Activated CD8-positive, alpha-beta T cell treated with anti-CD3 and anti-CD28 coated beads, Interleukin-2, amount 10 ng/mL, durations not matched to agents 7 days and 5 days (primary cell): Measurements from ENCODE around the gene CYLD. TPM values are rescaled to one million over a fixed set of nuclear protein-coding genes. Genes with fewer than 3 reads are reported as not detected.

Experiments used
- ATAC-seq: fragments of 150-1000 bp; cut with Tn5 transposase; one replicate; pipeline ENCODE4 v1.10.0; 2021; ENCODE audit warnings: moderate library complexity
- CTCF ChIA-PET: fragments of 350-600 bp; sonication (Branson Sonifier 250); formaldehyde crosslinking; loops from one replicate; lab custom pipeline; 2021; ENCODE audit warnings: antibody characterized with exemption; lab: Charles Lee
- POLR2A ChIA-PET: fragments of 350-600 bp; sonication (Branson Sonifier 250); formaldehyde crosslinking; loops from one replicate; lab custom pipeline; 2021; ENCODE audit warnings: antibody characterized with exemption; lab: Charles Lee
- DNase-seq: peaks from one replicate; pipeline ENCODE4 v3.0.0-alpha.2; 2020
- H3K27ac Mint-ChIP-seq: one replicate; pipeline ENCODE4 v1.8.0; 2021; ENCODE audit warnings: mild to moderate bottlenecking, mixed read lengths
- H3K27me3 Mint-ChIP-seq: one replicate; pipeline ENCODE4 v1.8.0; 2021; ENCODE audit warnings: low read depth, mixed read lengths
- H3K36me3 Mint-ChIP-seq: one replicate; pipeline ENCODE4 v1.8.0; 2021; ENCODE audit warnings: low read depth, mixed read lengths
- H3K4me1 Mint-ChIP-seq: one replicate; pipeline ENCODE4 v1.8.0; 2021; ENCODE audit warnings: low read depth, mixed read lengths
- H3K4me3 Mint-ChIP-seq: one replicate; pipeline ENCODE4 v1.8.0; 2021; ENCODE audit warnings: mild to moderate bottlenecking, mixed read lengths
- H3K9me3 Mint-ChIP-seq: one replicate; pipeline ENCODE4 v1.8.0; 2022; ENCODE audit warnings: mixed read lengths; ENCODE audit not compliant: insufficient read depth
- total RNA-seq, 2 experiments: library from RNA; stranded (reverse); gene quantifications; one replicate each; pipeline ENCODE4 v1.2.3, GENCODE V29; 2021

CYLD gene
- total RNA-seq, 2 experiments from 2014 or later = 116 to 129 TPM

GRCh38 chr16:50822671-50823070 lies 80.8 kb downstream of the CYLD start:
- ChIA-PET POLR2A (no interaction called here), CTCF (interaction anchor here (0.9 kb wide), 1 partner anchor 16 kb away, joined by 3 read pairs; no protein-coding TSS in a partner anchor)
- ATAC-seq = no peak

GRCh38 chr16:50826797-50827316 lies 85.0 kb downstream of the CYLD start:
- H3K4me1 Mint-ChIP-seq = no peaks in the 10 kb centered on the region
- ChIA-PET CTCF (no interaction called here), POLR2A (no interaction called here)
- DNase-seq (no peak), ATAC-seq (no peak)
- H3K4me3 Mint-ChIP-seq = no peak overlapping the region
- H3K36me3 Mint-ChIP-seq = no peaks in the 10 kb centered on the region
- peaks cover 16% of the 10 kb centered on the region for H3K27me3 Mint-ChIP-seq
- no peak overlapping the region for H3K27ac Mint-ChIP-seq
- H3K9me3 Mint-ChIP-seq = no peaks in the 10 kb centered on the region

More at GRCh38 chr16:50822671-50823070, 80.8 kb downstream of the CYLD start:
- Mint-ChIP-seq H3K4me1 (no peaks in the 10 kb centered on the region), H3K36me3 (no peaks in the 10 kb centered on the region), H3K4me3 (no peak overlapping the region), H3K27me3 (peaks cover 14% of the 10 kb centered on the region), H3K27ac (no peak overlapping the region), H3K9me3 (no peaks in the 10 kb centered on the region)
- DNase-seq = no peak

GRCh38 chr16:50828164-50828702 lies 86.3 kb downstream of the CYLD start:
- H3K27ac Mint-ChIP-seq = no peak overlapping the region
- no peaks in the 10 kb centered on the region for H3K9me3 Mint-ChIP-seq
- DNase-seq (no peak), ATAC-seq (no peak)
- H3K4me1 Mint-ChIP-seq = no peaks in the 10 kb centered on the region
- H3K36me3 Mint-ChIP-seq = no peaks in the 10 kb centered on the region
- CTCF ChIA-PET = no interaction called here
- H3K4me3 Mint-ChIP-seq = no peak overlapping the region
- POLR2A ChIA-PET = interaction anchor here (1.1 kb wide), 1 partner anchor 209 kb away, joined by 3 read pairs; no protein-coding TSS in a partner anchor
- H3K27me3 Mint-ChIP-seq = peaks cover 21% of the 10 kb centered on the region

GRCh38 chr16:50830698-50831097 lies 88.8 kb downstream of the CYLD start:
- Mint-ChIP-seq H3K36me3 (no peaks in the 10 kb centered on the region), H3K27me3 (peaks cover 16% of the 10 kb centered on the region), H3K9me3 (no peaks in the 10 kb centered on the region), H3K27ac (no peak overlapping the region), H3K4me3 (no peak overlapping the region), H3K4me1 (no peaks in the 10 kb centered on the region)
- DNase-seq (no peak), ATAC-seq (no peak)
- POLR2A ChIA-PET = interaction anchor here (0.6 kb wide), 1 partner anchor 463 kb away, joined by 3 read pairs; no protein-coding TSS in a partner anchor
- CTCF ChIA-PET = no interaction called here

- Mint-ChIP-seq H3K4me1 (no peaks in the 10 kb centered on the region), H3K9me3 (no peaks in the 10 kb centered on the region), H3K4me3 (no peak overlapping the region), H3K36me3 (no peaks in the 10 kb centered on the region), H3K27ac (no peak overlapping the region), H3K27me3 (peaks cover 14% of the 10 kb centered on the region)
- ChIA-PET POLR2A (no interaction called here), CTCF (interaction anchor here (1.0 kb wide), 1 partner anchor 25 kb away, joined by 4 read pairs; no protein-coding TSS in a partner anchor)
- DNase-seq (no peak), ATAC-seq (no peak)
These were observed 89.9 kb downstream of the CYLD start for GRCh38 chr16:50831751-50832150.

- Mint-ChIP-seq H3K27me3 (peaks cover 9% of the 10 kb centered on the region), H3K27ac (no peak overlapping the region), H3K4me3 (no peak overlapping the region), H3K9me3 (no peaks in the 10 kb centered on the region), H3K36me3 (no peaks in the 10 kb centered on the region), H3K4me1 (no peaks in the 10 kb centered on the region)
- POLR2A ChIA-PET = no interaction called here
- DNase-seq = no peak
- no peak for ATAC-seq
- CTCF ChIA-PET = no interaction called here
These were observed 92.0 kb downstream of the CYLD start for GRCh38 chr16:50833929-50834328.

GRCh38 chr16:50834701-50835100 lies 92.8 kb downstream of the CYLD start:
- ChIA-PET CTCF (no interaction called here), POLR2A (no interaction called here)
- no peak for DNase-seq
- Mint-ChIP-seq H3K36me3 (no peaks in the 10 kb centered on the region), H3K9me3 (no peaks in the 10 kb centered on the region), H3K27ac (no peak overlapping the region), H3K4me1 (no peaks in the 10 kb centered on the region), H3K4me3 (no peak overlapping the region), H3K27me3 (peaks cover 11% of the 10 kb centered on the region)
- no peak for ATAC-seq

- Mint-ChIP-seq H3K9me3 (no peaks in the 10 kb centered on the region), H3K36me3 (no peaks in the 10 kb centered on the region), H3K4me3 (no peak overlapping the region), H3K27me3 (peaks cover 19% of the 10 kb centered on the region), H3K4me1 (no peaks in the 10 kb centered on the region), H3K27ac (no peak overlapping the region)
- ChIA-PET POLR2A (no interaction called here), CTCF (interaction anchor here (1.4 kb wide), 1 partner anchor 29 kb away, joined by 4 read pairs; no protein-coding TSS in a partner anchor)
- ATAC-seq = no peak
- no peak for DNase-seq
These were observed 93.6 kb downstream of the CYLD start for GRCh38 chr16:50835358-50836060.

GRCh38 chr16:50836121-50836621 lies 94.3 kb downstream of the CYLD start:
- Mint-ChIP-seq H3K4me3 (no peak overlapping the region), H3K27me3 (peaks cover 21% of the 10 kb centered on the region), H3K36me3 (no peaks in the 10 kb centered on the region), H3K4me1 (peaks cover 6% of the 10 kb centered on the region), H3K27ac (no peak overlapping the region), H3K9me3 (no peaks in the 10 kb centered on the region)
- CTCF ChIA-PET = interaction anchor here (1.4 kb wide), 1 partner anchor 30 kb away, joined by 4 read pairs; no protein-coding TSS in a partner anchor
- POLR2A ChIA-PET = no interaction called here
- DNase-seq (no peak), ATAC-seq (no peak)

GRCh38 chr16:50837324-50837723 lies 95.4 kb downstream of the CYLD start:
- ChIA-PET POLR2A (no interaction called here), CTCF (interaction anchor here (1.3 kb wide), 1 partner anchor 31 kb away, joined by 3 read pairs; no protein-coding TSS in a partner anchor)
- H3K4me1 Mint-ChIP-seq = peaks cover 13% of the 10 kb centered on the region
- H3K27ac Mint-ChIP-seq = no peak overlapping the region
- H3K36me3 Mint-ChIP-seq = no peaks in the 10 kb centered on the region
- ATAC-seq (no peak), DNase-seq (no peak)
- no peaks in the 10 kb centered on the region for H3K9me3 Mint-ChIP-seq
- H3K4me3 Mint-ChIP-seq = no peak overlapping the region
- peaks cover 25% of the 10 kb centered on the region for H3K27me3 Mint-ChIP-seq

- ChIA-PET POLR2A (no interaction called here), CTCF (interaction anchor here (1.3 kb wide), 1 partner anchor 32 kb away, joined by 3 read pairs; no protein-coding TSS in a partner anchor)
- DNase-seq = no peak
- Mint-ChIP-seq H3K9me3 (no peaks in the 10 kb centered on the region), H3K4me3 (no peak overlapping the region), H3K27me3 (peaks cover 29% of the 10 kb centered on the region), H3K27ac (no peak overlapping the region), H3K36me3 (no peaks in the 10 kb centered on the region), H3K4me1 (peaks cover 16% of the 10 kb centered on the region)
- ATAC-seq = no peak
These were observed 96.3 kb downstream of the CYLD start for GRCh38 chr16:50838165-50838564.

- ChIA-PET CTCF (interaction anchor here (0.7 kb wide), 1 partner anchor 393 kb away, joined by 3 read pairs; no protein-coding TSS in a partner anchor), POLR2A (no interaction called here)
- DNase-seq (no peak), ATAC-seq (no peak)
- no peak overlapping the region for H3K27ac Mint-ChIP-seq
- no peaks in the 10 kb centered on the region for H3K9me3 Mint-ChIP-seq
- H3K27me3 Mint-ChIP-seq = peaks cover 29% of the 10 kb centered on the region
- peaks cover 16% of the 10 kb centered on the region for H3K4me1 Mint-ChIP-seq
- no peaks in the 10 kb centered on the region for H3K36me3 Mint-ChIP-seq
- H3K4me3 Mint-ChIP-seq = no peak overlapping the region
These were observed 97.0 kb downstream of the CYLD start for GRCh38 chr16:50838885-50839284.
